MCF 10A (cell line): ENCODE measurements around the gene MEFV. TPM values are rescaled to one million over a fixed set of nuclear protein-coding genes. Genes with fewer than 3 reads are reported as not detected.
A peak's percentile ranks its signal among the peaks of the same experiment; 100 is the strongest.

Source experiments
- BruUV-seq: library from RNA; stranded (reverse); fragments of 400-500 nt; replicated peaks from 2 replicates; lab custom pipeline; 2021; lab: Mats Ljungman, UMichigan
- CTCF ChIA-PET: fragments of 300-600 bp; sonication (Branson Sonifier 250); formaldehyde crosslinking; extraction: SDS; loops from one replicate; lab custom pipeline; 2021; ENCODE audit warnings: antibody characterized with exemption, inconsistent platforms; lab: Yijun Ruan, JAX
- POLR2A ChIA-PET: fragments of 300-600, 350-650 bp; sonication (Branson Sonifier 250); formaldehyde crosslinking; extraction: SDS; loops from one replicate; lab custom pipeline; 2020; ENCODE audit warnings: antibody characterized with exemption, inconsistent platforms; lab: Yijun Ruan, JAX
- DNase-seq: peaks from one replicate; pipeline ENCODE4 v3.0.0-alpha.2; 2018; ENCODE audit not compliant: unreplicated experiment
- H3K27ac Mint-ChIP-seq: one replicate; pipeline ENCODE4 v1.8.0; 2022; ENCODE audit warnings: mild to moderate bottlenecking, low read depth, mixed read lengths; ENCODE audit not compliant: unreplicated experiment
- H3K27me3 Mint-ChIP-seq: one replicate; pipeline ENCODE4 v1.8.0; 2022; ENCODE audit warnings: mixed read lengths; ENCODE audit not compliant: insufficient read depth, unreplicated experiment
- H3K36me3 Mint-ChIP-seq: one replicate; pipeline ENCODE4 v1.8.0; 2022; ENCODE audit warnings: mild to moderate bottlenecking, moderate library complexity, mixed read lengths; ENCODE audit not compliant: insufficient read depth, unreplicated experiment
- H3K4me1 Mint-ChIP-seq: one replicate; pipeline ENCODE4 v1.8.0; 2022; ENCODE audit warnings: mixed read lengths; ENCODE audit not compliant: insufficient read depth, unreplicated experiment
- H3K4me3 Mint-ChIP-seq: one replicate; pipeline ENCODE4 v1.8.0; 2022; ENCODE audit warnings: mild to moderate bottlenecking, moderate library complexity, mixed read lengths; ENCODE audit not compliant: unreplicated experiment
- H3K9me3 Mint-ChIP-seq: one replicate; pipeline ENCODE4 v1.8.0; 2022; ENCODE audit warnings: mixed read lengths; ENCODE audit not compliant: unreplicated experiment
- CTCF ChIP-seq: fragments of 200-600 bp; IDR thresholded peaks from one replicate; pipeline ENCODE4 v1.8.0; 2022; ENCODE audit warnings: antibody characterized with exemption, mild to moderate bottlenecking; ENCODE audit not compliant: unreplicated experiment
- intact Hi-C: fragments of 100-400 bp; cut with micrococcal nuclease; formaldehyde crosslinking; loops from 2 replicates; pipeline ENCODE4 v1.14.1; 2022
- total RNA-seq: library from RNA; stranded (reverse); gene quantifications from 2 replicates; pipeline ENCODE4 v1.2.3, GENCODE V29; 2022

Gene MEFV
- total RNA-seq, 1 experiment from 2014 or later, result 0.72 TPM

- peak overlapping the region; percentile 95 for H3K27ac Mint-ChIP-seq
Observed at GRCh38 chr16:3262517-3262916, 6.1 kb upstream of the MEFV start.

GRCh38 chr16:3259836-3260235, 3.4 kb upstream of the MEFV start:
- ChIA-PET CTCF (interaction anchor here (0.9 kb wide), 1 partner anchor 10 kb away, joined by 3 read pairs; no protein-coding TSS in a partner anchor), POLR2A (interaction anchor here (0.7 to 0.9 kb wide), 2 partner anchors 11 to 19 kb away, joined by 3 read pairs; no protein-coding TSS in a partner anchor)
- no peak for TF ChIP-seq CTCF
- intact Hi-C loops, result loop anchor here (5.0 kb wide), 1 partner anchor 197 kb away; no protein-coding TSS in a partner anchor
- no TSS peak for BruUV-seq
- no peak overlapping the region for H3K27ac Mint-ChIP-seq
- DNase-seq, result peak; percentile 76
- no peaks in the 10 kb centered on the region for H3K27me3 Mint-ChIP-seq
- no peaks in the 10 kb centered on the region for H3K4me1 Mint-ChIP-seq
- peaks cover 24% of the 10 kb centered on the region for H3K36me3 Mint-ChIP-seq
- no peaks in the 10 kb centered on the region for H3K9me3 Mint-ChIP-seq
- H3K4me3 Mint-ChIP-seq, result no peak overlapping the region

More at GRCh38 chr16:3262517-3262916, 6.1 kb upstream of the MEFV start:
- H3K36me3 Mint-ChIP-seq, result peaks cover 15% of the 10 kb centered on the region
- CTCF ChIA-PET, result interaction anchor here (0.6 to 1.5 kb wide), 3 partner anchors 8 to 134 kb away, joined by 3 read pairs; no protein-coding TSS in a partner anchor
- H3K4me1 Mint-ChIP-seq, result no peaks in the 10 kb centered on the region
- H3K9me3 Mint-ChIP-seq, result no peaks in the 10 kb centered on the region
- no peak for DNase-seq
- BruUV-seq, result no TSS peak
- H3K4me3 Mint-ChIP-seq, result peak overlapping the region; percentile 89
- H3K27me3 Mint-ChIP-seq, result no peaks in the 10 kb centered on the region
- intact Hi-C loops, result loop anchor here (5.0 kb wide), 1 partner anchor 195 kb away; no protein-coding TSS in a partner anchor
- no peak for TF ChIP-seq CTCF
- POLR2A ChIA-PET, result interaction anchor here (0.7 to 6.8 kb wide), 10 partner anchors 9 to 195 kb away, joined by 3 to 161 read pairs (median 10); partner anchors contain the start of genes NAA60, ZNF200, ZNF213 and ZNF263

- Mint-ChIP-seq H3K27me3 (no peaks in the 10 kb centered on the region), H3K27ac (no peak overlapping the region), H3K4me3 (no peak overlapping the region), H3K9me3 (no peaks in the 10 kb centered on the region), H3K36me3 (peaks cover 17% of the 10 kb centered on the region), H3K4me1 (no peaks in the 10 kb centered on the region)
- peak; percentile 87 for DNase-seq
- ChIA-PET CTCF (interaction anchor here (0.6 to 0.9 kb wide), 3 partner anchors 94 to 935 kb away, joined by 3 to 4 read pairs (median 3); no protein-coding TSS in a partner anchor), POLR2A (no interaction called here)
- intact Hi-C loops, result no loop called here
- no peak for TF ChIP-seq CTCF
- no TSS peak for BruUV-seq
Observed at GRCh38 chr16:3256866-3257465, 533 bp upstream of the MEFV start.

GRCh38 chr16:3254309-3254708, 2.1 kb downstream of the MEFV start:
- no TSS peak for BruUV-seq
- Mint-ChIP-seq H3K27ac (no peak overlapping the region), H3K4me1 (no peaks in the 10 kb centered on the region), H3K36me3 (peaks cover 21% of the 10 kb centered on the region), H3K4me3 (no peak overlapping the region), H3K27me3 (no peaks in the 10 kb centered on the region), H3K9me3 (no peaks in the 10 kb centered on the region)
- intact Hi-C loops, result no loop called here
- ChIA-PET POLR2A (interaction anchor here (0.5 to 2.2 kb wide), 2 partner anchors 9 to 56 kb away, joined by 4 to 17 read pairs; no protein-coding TSS in a partner anchor), CTCF (interaction anchor here (0.8 kb wide), 1 partner anchor 9 kb away, joined by 3 read pairs; no protein-coding TSS in a partner anchor)
- no peak for DNase-seq
- TF ChIP-seq CTCF, result no peak
